Stimulated activated CD8-positive, alpha-beta memory T cell treated with anti-CD3 and anti-CD28 coated beads, Interleukin-4, amount 100 ng/mL, for 24 hours (primary cell): Measurements from ENCODE around the gene MET.
"Not testable (repeated sequence)": the region's sequence is repeated elsewhere in the genome, so short reads cannot be mapped to it uniquely, and the experiment has no call there.

ENCODE experiments used
- DNase-seq: peaks from one replicate; pipeline ENCODE4 v3.0.0-alpha.2; 2020; ENCODE audit warnings: low read depth

Gene MET

GRCh38 chr7:116754186-116754585 lies 82.2 kb downstream of the MET start:
- no peak for DNase-seq

- no peak for DNase-seq
Measured at GRCh38 chr7:116757283-116757682, 85.3 kb downstream of the MET start.

GRCh38 chr7:116759642-116760041 lies 87.6 kb downstream of the MET start:
- not testable (repeated sequence) for DNase-seq

- no peak for DNase-seq
Measured at GRCh38 chr7:116762971-116763370, 91.0 kb downstream of the MET start.

- no peak for DNase-seq
Measured at GRCh38 chr7:116763647-116764046, 91.7 kb downstream of the MET start.

- DNase-seq, result no peak
Measured at GRCh38 chr7:116766881-116767280, 94.9 kb downstream of the MET start.

GRCh38 chr7:116769546-116769945 lies 97.5 kb downstream of the MET start:
- no peak for DNase-seq

- no peak for DNase-seq
Measured at GRCh38 chr7:116770941-116771340, 98.9 kb downstream of the MET start.

- no peak for DNase-seq
Measured at GRCh38 chr7:116771640-116772039, 99.6 kb downstream of the MET start.

- no peak for DNase-seq
Measured at GRCh38 chr7:116772423-116772863, 100.4 kb downstream of the MET start.

GRCh38 chr7:116772926-116773749 lies 101.1 kb downstream of the MET start:
- no peak for DNase-seq

GRCh38 chr7:116776046-116776445 lies 104.0 kb downstream of the MET start:
- DNase-seq, result no peak

GRCh38 chr7:116776610-116777289 lies 104.8 kb downstream of the MET start:
- DNase-seq, result no peak

- DNase-seq, result no peak
Measured at GRCh38 chr7:116777651-116778281, 105.8 kb downstream of the MET start.

- DNase-seq, result no peak
Measured at GRCh38 chr7:116779216-116779615, 107.2 kb downstream of the MET start.

- DNase-seq, result no peak
Measured at GRCh38 chr7:116779931-116780330, 107.9 kb downstream of the MET start.

- DNase-seq, result no peak
Measured at GRCh38 chr7:116780521-116780920, 108.5 kb downstream of the MET start.

- DNase-seq, result no peak
Measured at GRCh38 chr7:116780966-116781365, 109.0 kb downstream of the MET start.

- no peak for DNase-seq
Measured at GRCh38 chr7:116781584-116781983, 109.6 kb downstream of the MET start.

GRCh38 chr7:116782177-116782711 lies 110.2 kb downstream of the MET start:
- no peak for DNase-seq

- no peak for DNase-seq
Measured at GRCh38 chr7:116783666-116784318, 111.8 kb downstream of the MET start.

GRCh38 chr7:116784647-116785046 lies 112.7 kb downstream of the MET start:
- DNase-seq, result no peak
